Kasumi-1 (cell line): ENCODE measurements around the gene AP1G2.

Experiments
- DNase-seq, 2 experiments: peaks; one replicate each; lab custom pipeline; 2025; lab: John Stamatoyannopoulos, UW

AP1G2 gene

GRCh38 chr14:23518709-23519108, 48.9 kb downstream of the AP1G2 start:
- DNase-seq, result no peak

- no peak for DNase-seq
These were observed 49.8 kb downstream of the AP1G2 start for GRCh38 chr14:23517650-23518326.

- DNase-seq, result no peak
These were observed 53.0 kb downstream of the AP1G2 start for GRCh38 chr14:23514644-23514957.

GRCh38 chr14:23513818-23514643, 53.6 kb downstream of the AP1G2 start:
- DNase-seq, result no peak

GRCh38 chr14:23513005-23513817, 54.4 kb downstream of the AP1G2 start:
- no peak for DNase-seq

GRCh38 chr14:23512156-23512555, 55.4 kb downstream of the AP1G2 start:
- peak; percentile 2 to 21 for DNase-seq
